Mesendoderm (in vitro differentiated cells): Measurements from ENCODE around the gene NEURL3. TPM values are rescaled to one million over a fixed set of nuclear protein-coding genes. Genes with fewer than 3 reads are reported as not detected.
A peak's percentile ranks its signal among the peaks of the same experiment; 100 is the strongest.
"Not testable (repeated sequence)": the region's sequence is repeated elsewhere in the genome, so short reads cannot be mapped to it uniquely, and the experiment has no call there.

Experiments
- DNase-seq: peaks from one replicate; pipeline ENCODE4 v3.0.0; 2013
- H2AK5ac ChIP-seq: 2 replicates; pipeline ENCODE4 v1.6.1; 2013; ENCODE audit warnings: low read length, inconsistent platforms
- H2BK120ac ChIP-seq: 2 replicates; pipeline ENCODE4 v1.6.1; 2013; ENCODE audit warnings: low read depth, mild to moderate bottlenecking, low read length, moderate library complexity, mixed read lengths
- H2BK15ac ChIP-seq: replicated peaks from 2 replicates; pipeline ENCODE4 v1.6.1; 2013; ENCODE audit warnings: low read depth, mild to moderate bottlenecking, moderate library complexity
- H2BK5ac ChIP-seq: 2 replicates; pipeline ENCODE4 v1.6.1; 2013; ENCODE audit warnings: low read length, inconsistent platforms
- H3K18ac ChIP-seq: 2 replicates; pipeline ENCODE4 v1.6.1; 2013; ENCODE audit warnings: mild to moderate bottlenecking, low read length, mixed read lengths
- H3K23ac ChIP-seq: one replicate; pipeline ENCODE4 v1.6.1; 2013; ENCODE audit warnings: low read length
- H3K27ac ChIP-seq: 2 replicates; pipeline ENCODE4 v1.5.1; 2013; ENCODE audit warnings: low read depth, mild to moderate bottlenecking, inconsistent platforms, low read length, moderate library complexity
- H3K27me3 ChIP-seq: 2 replicates; pipeline ENCODE4 v1.6.1; 2013; ENCODE audit warnings: low read length, control low read depth, mild to moderate bottlenecking, inconsistent platforms; ENCODE audit not compliant: insufficient read depth, poor library complexity
- H3K36me3 ChIP-seq: 2 replicates; pipeline ENCODE4 v1.6.1; 2013; ENCODE audit warnings: low read length, inconsistent platforms; ENCODE audit not compliant: control insufficient read depth, insufficient read depth
- H3K4ac ChIP-seq: one replicate; pipeline ENCODE4 v1.6.1; 2013; ENCODE audit warnings: low read depth, mild to moderate bottlenecking, low read length, moderate library complexity
- H3K4me1 ChIP-seq: 2 replicates; pipeline ENCODE4 v1.6.1; 2013; ENCODE audit warnings: low read depth, low read length, inconsistent platforms; ENCODE audit not compliant: control insufficient read depth
- H3K4me2 ChIP-seq: 2 replicates; pipeline ENCODE4 v1.6.1; 2013; ENCODE audit warnings: low read length
- H3K4me3 ChIP-seq: 2 replicates; pipeline ENCODE4 v1.5.1; 2013; ENCODE audit warnings: mild to moderate bottlenecking, low read length
- H3K56ac ChIP-seq: one replicate; pipeline ENCODE4 v1.6.1; 2013; ENCODE audit warnings: low read length
- H3K79me1 ChIP-seq: 2 replicates; pipeline ENCODE4 v1.6.1; 2013; ENCODE audit warnings: low read length, inconsistent platforms
- H3K79me2 ChIP-seq: 2 replicates; pipeline ENCODE4 v1.6.1; 2013; ENCODE audit warnings: mild to moderate bottlenecking, low read length; ENCODE audit not compliant: control insufficient read depth, insufficient read depth
- H3K9ac ChIP-seq: 2 replicates; pipeline ENCODE4 v1.6.1; 2013; ENCODE audit warnings: low read length, inconsistent platforms
- H4K5ac ChIP-seq: one replicate; pipeline ENCODE4 v1.6.1; 2013; ENCODE audit warnings: low read length
- H4K8ac ChIP-seq: one replicate; pipeline ENCODE4 v1.6.1; 2013; ENCODE audit warnings: low read depth, mild to moderate bottlenecking, control low read depth, low read length, moderate library complexity
- WGBS: extraction: QIAGEN DNeasy Blood & Tissue Kit; methylation state at CpG from one replicate; pipeline ENCODE4 v1.1.7; 2013; ENCODE audit warnings: low lambda C conversion rate, missing lambda C conversion rate; ENCODE audit not compliant: insufficient coverage; ENCODE audit errors: extremely low coverage; 5-methylcytosine and 5-hydroxymethylcytosine counted together
- polyA plus RNA-seq, 2 experiments: library from polyadenylated mRNA; stranded (reverse); fragments of 200-250 nt; gene quantifications; one replicate each; pipeline ENCODE4 v1.2.3, GENCODE V29; 2013

The NEURL3 gene, protein sequence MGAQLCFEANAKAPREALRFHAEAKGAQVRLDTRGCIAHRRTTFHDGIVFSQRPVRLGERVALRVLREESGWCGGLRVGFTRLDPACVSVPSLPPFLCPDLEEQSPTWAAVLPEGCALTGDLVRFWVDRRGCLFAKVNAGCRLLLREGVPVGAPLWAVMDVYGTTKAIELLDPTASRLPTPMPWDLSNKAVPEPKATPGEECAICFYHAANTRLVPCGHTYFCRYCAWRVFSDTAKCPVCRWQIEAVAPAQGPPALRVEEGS
- not detected for polyA plus RNA-seq (2013, experiment 1 of 2)
- 0.03 TPM for polyA plus RNA-seq (2013, experiment 2 of 2)

DNA sequence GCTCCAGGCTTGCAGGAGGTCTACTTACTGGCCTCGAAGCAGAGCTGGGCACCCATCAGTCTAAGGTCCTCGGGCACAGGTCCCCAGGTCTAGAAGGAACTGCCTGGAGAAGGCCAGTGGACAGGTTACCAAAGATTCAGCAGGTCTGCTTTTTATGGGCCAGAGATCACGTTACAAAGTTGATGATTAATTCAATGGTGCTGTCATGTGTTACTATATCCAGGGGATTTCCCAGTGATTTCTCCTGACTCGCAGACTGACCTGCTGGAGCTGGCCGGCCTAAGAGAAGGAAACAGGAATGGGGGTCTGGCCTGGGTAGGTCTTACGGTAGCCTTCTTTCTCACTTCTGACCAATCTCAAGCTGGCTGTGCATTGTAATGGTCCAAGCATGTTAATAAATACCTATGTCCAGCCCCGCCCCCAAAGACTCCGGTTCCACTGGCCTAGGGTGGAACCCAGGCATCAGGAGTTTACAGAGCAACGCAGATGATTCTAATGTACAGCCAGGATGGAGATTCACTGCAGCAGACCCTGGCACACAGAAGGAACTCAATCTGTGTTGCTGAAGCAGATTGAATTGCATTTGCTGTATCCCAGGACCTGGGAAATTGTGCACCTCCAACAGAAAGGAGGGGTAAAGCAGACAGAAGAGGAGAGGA, at the start of gene NEURL3:
Gene NEURL3 (minus strand): TSS at position 127 of the 659 bp plus-strand sequence. CDS start 71 bp downstream, at position 56.
- Histone ChIP-seq H3K4me3 (no peak within 1 kb of the TSS), H4K8ac (no peak within 1 kb of the TSS), H3K36me3 (no peaks in the 10 kb centered on the region), H3K9ac (no peak within 1 kb of the TSS), H3K27me3 (no peaks in the 10 kb centered on the region), H2BK15ac (no peak within 1 kb of the TSS), H2BK120ac (no peak within 1 kb of the TSS), H3K56ac (no peak within 1 kb of the TSS), H2AK5ac (no peak within 1 kb of the TSS), H3K4me2 (no peak within 1 kb of the TSS), H3K79me2 (no peaks in the 10 kb centered on the region), H3K79me1 (no peaks in the 10 kb centered on the region), H3K4me1 (no peaks in the 10 kb centered on the region), H2BK5ac (no peak within 1 kb of the TSS), H3K18ac (no peak within 1 kb of the TSS), H3K27ac (no peak within 1 kb of the TSS), H3K23ac (no peak within 1 kb of the TSS), H3K4ac (no peak within 1 kb of the TSS), H4K5ac (no peak within 1 kb of the TSS)
- no peak for DNase-seq
- no CpG with 5 or more reads among the region's 9 CpGs for WGBS

DNA sequence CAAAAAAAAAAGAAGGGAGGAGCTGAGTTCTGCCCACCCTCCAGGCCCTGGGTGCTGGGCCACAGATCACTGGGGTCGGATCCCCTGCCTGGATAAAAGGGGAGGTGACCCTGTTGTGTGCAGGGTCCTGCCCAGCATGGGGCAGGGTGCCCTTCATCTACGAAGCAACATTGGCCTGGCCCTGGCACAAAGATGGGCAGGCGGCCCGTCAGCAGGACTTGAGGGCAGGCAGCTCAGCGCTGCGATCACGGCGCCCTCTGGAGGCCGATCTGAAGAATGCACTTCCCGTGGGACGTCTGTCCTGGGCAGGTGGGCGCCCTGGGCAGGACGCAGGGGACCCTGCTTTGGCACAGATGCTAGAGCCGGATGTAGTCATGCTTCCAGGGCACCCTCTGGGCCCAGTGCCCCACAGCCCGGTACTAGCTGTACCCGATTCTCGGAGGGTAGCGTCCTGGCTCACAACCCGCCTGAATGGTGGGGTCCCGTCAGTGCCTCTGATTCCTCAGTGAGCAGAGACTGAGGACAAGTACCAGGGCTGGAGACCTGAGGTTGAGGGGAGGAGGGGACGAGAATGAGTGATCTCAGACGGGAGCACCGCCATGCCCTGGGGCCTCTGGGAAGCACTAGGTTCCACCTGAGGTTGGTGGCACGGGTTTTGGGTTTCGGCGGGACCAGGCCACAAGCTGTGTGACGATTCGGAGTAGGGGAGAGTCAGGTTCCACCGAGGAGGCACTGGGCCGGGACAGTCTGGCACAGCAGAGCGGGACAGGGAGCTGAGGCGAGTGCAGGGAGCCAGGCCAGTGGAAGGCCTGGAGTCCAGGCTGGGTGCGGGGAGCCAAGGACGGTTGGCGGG, 49.4 kb upstream of the NEURL3 start:
- no peak overlapping the region for H2BK120ac ChIP-seq
- H2AK5ac ChIP-seq: no peak overlapping the region
- H2BK5ac ChIP-seq: no peak overlapping the region
- H3K56ac ChIP-seq: no peak overlapping the region
- WGBS: no CpG with 5 or more reads among the region's 35 CpGs
- no peak overlapping the region for H3K4me3 ChIP-seq
- no peak overlapping the region for H3K4me2 ChIP-seq
- no peak overlapping the region for H3K23ac ChIP-seq
- H3K79me2 ChIP-seq: no peaks in the 10 kb centered on the region
- H3K27me3 ChIP-seq: no peaks in the 10 kb centered on the region
- no peaks in the 10 kb centered on the region for H3K4me1 ChIP-seq
- no peak overlapping the region for H2BK15ac ChIP-seq
- no peak overlapping the region for H4K5ac ChIP-seq
- H3K79me1 ChIP-seq: no peaks in the 10 kb centered on the region
- no peak overlapping the region for H3K9ac ChIP-seq
- DNase-seq: peak; percentile 64
- H3K27ac ChIP-seq: no peak overlapping the region
- no peaks in the 10 kb centered on the region for H3K36me3 ChIP-seq
- no peak overlapping the region for H4K8ac ChIP-seq
- H3K18ac ChIP-seq: no peak overlapping the region
- H3K4ac ChIP-seq: no peak overlapping the region

DNA sequence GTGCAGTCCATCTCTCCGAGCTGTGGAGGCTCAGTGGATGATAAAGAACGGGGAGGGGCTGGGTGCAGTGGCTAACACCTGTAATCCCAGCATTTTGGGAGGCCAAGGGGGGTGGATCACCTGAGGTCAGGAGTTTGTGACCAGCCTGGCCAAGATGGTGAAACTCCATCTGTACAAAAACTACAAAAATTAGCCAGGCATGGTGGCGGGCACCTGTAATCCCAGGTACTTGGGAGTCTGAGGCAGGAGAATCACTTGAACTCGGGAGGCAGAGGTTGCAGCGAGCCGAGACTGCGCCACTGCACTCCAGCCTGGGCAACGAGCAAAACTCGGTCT, 48.8 kb upstream of the NEURL3 start:
- H4K5ac ChIP-seq, H2BK15ac ChIP-seq, H3K18ac ChIP-seq, H3K27me3 ChIP-seq, H3K4me2 ChIP-seq, H3K4me3 ChIP-seq, H2BK120ac ChIP-seq, H3K23ac ChIP-seq, DNase-seq, H3K9ac ChIP-seq, H2BK5ac ChIP-seq, H3K56ac ChIP-seq, H4K8ac ChIP-seq, H3K36me3 ChIP-seq, H3K4me1 ChIP-seq, H3K79me2 ChIP-seq, H3K79me1 ChIP-seq, H3K27ac ChIP-seq, H2AK5ac ChIP-seq, H3K4ac ChIP-seq: not testable (repeated sequence)
- no CpG with 5 or more reads among the region's 9 CpGs for WGBS

DNA sequence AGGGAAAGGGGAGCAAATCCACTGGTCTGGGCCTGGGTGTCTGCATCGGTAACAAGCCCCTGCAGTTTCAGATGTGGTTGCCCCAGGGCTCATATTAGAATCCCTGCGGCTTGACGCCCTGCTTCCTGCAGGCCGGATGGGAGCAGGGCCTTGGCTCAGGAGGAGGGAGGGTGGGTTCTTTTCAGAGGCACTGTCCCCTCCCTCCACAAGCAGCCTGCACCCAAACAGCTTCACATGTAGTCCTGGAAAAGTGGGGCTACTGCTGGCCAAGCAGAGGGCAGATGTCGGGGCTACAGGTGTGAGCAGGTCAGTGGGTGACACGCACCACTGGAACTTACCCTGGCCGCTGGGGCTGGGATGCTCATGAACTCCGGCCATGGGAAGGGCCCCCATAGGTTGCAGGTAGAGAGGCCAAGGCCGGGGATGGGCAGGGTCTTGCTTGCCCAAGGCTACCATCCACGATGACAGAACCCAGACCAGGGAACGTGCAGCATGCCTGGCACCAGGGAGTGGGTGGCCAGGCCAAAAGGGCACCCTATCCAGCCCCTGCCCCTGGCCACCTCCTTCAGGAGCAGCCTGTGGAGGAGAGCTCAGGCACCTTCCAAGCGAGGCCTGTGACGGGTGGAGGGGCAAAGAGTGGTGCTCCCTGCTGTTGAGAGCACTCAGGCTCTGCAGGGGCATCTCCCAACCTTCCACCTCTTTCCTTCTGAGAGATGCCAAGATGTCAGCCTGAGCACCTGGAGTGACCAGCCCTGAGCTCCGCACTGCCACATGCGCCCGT, 48.2 kb upstream of the NEURL3 start:
- Histone ChIP-seq H2BK120ac (no peak overlapping the region), H3K4ac (no peak overlapping the region), H2BK15ac (no peak overlapping the region), H3K4me3 (no peak overlapping the region), H3K4me2 (no peak overlapping the region), H3K27me3 (no peaks in the 10 kb centered on the region), H3K79me1 (no peaks in the 10 kb centered on the region), H3K4me1 (no peaks in the 10 kb centered on the region), H3K56ac (no peak overlapping the region), H3K9ac (no peak overlapping the region), H2AK5ac (no peak overlapping the region), H4K5ac (no peak overlapping the region), H3K27ac (no peak overlapping the region), H3K36me3 (no peaks in the 10 kb centered on the region), H4K8ac (no peak overlapping the region), H2BK5ac (no peak overlapping the region), H3K79me2 (no peaks in the 10 kb centered on the region), H3K23ac (no peak overlapping the region), H3K18ac (no peak overlapping the region)
- WGBS: no CpG with 5 or more reads among the region's 16 CpGs
- DNase-seq: no peak

DNA sequence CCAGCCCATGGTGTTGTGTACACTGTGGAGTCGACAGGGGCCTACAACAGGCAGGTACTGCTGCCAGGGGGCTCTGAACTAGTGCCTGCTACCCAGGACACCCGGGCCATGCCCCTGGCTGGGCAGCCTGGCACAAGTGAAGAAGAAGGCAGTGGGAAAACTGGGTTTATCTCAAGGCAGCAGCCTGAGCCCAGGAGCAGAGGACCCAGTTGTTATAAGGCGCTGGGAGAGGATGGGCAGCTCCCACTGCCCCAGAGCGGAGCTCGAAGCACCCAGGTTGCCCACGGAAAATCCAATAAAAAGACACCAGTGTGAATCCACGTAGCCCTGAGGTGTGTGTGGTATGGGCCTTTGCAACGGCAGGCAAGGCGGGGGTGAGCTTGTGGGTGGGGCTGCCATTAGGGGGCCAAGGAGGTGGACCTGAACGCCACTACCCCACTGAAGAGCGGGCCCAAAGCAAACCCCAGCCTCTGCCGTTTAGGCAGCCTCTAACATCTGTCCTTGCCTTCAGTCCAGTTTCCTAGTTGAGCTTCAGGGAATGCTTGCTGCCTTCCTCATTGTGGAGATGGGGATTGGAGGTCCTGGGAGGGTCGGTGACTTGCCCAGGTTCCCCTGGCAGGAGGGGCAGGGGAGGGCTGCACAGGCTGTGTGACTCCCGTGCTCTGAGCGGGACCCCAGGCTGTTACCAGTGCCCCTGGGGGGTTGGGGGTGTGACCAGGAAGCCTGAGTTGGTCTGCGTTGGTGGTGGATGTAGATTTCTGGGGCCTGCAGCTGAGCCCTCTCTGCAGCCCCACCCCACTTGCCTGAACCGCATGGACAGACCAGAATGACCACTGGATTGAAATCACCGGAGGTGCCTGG, 47.4 kb upstream of the NEURL3 start:
- Histone ChIP-seq H3K27me3 (no peaks in the 10 kb centered on the region), H3K18ac (no peak overlapping the region), H3K4me1 (no peaks in the 10 kb centered on the region), H3K36me3 (no peaks in the 10 kb centered on the region), H2BK120ac (no peak overlapping the region), H3K4me2 (no peak overlapping the region), H3K23ac (no peak overlapping the region), H3K9ac (no peak overlapping the region), H4K5ac (no peak overlapping the region), H4K8ac (no peak overlapping the region), H3K79me2 (no peaks in the 10 kb centered on the region), H3K4me3 (no peak overlapping the region), H2BK15ac (no peak overlapping the region), H3K4ac (no peak overlapping the region), H3K27ac (no peak overlapping the region), H3K79me1 (no peaks in the 10 kb centered on the region), H2BK5ac (no peak overlapping the region), H3K56ac (no peak overlapping the region), H2AK5ac (no peak overlapping the region)
- no peak for DNase-seq
- no CpG with 5 or more reads among the region's 18 CpGs for WGBS
